CD14-positive monocyte (primary cell): ENCODE data around the gene ARPC1A. TPM values are rescaled to one million over a fixed set of nuclear protein-coding genes. Genes with fewer than 3 reads are reported as not detected.

ENCODE experiments used
- DNase-seq, 3 donors: peaks; one replicate each; pipeline ENCODE4 v3.0.0-alpha.2; 2011 to 2022
- H2AFZ ChIP-seq: 2 replicates; pipeline ENCODE4 v1.6.0; 2012; ENCODE audit warnings: mild to moderate bottlenecking, low read depth, low read length, inconsistent platforms; ENCODE audit not compliant: insufficient read depth, poor library complexity, severe bottlenecking
- H3K27ac ChIP-seq, 2 donors: 1 replicate in 1 of 2; 2 replicates in 1 of 2; pipeline ENCODE4 v1.5.1; 2012 to 2013; ENCODE audit warnings: low read length in 2 of 2, control low read depth in 1 of 2, inconsistent platforms in 1 of 2, low read depth in 1 of 2, mild to moderate bottlenecking in 1 of 2
- H3K27me3 ChIP-seq, 2 donors: one replicate each; pipeline versions ENCODE4 v1.6.0 to v1.6.1; 2011 to 2013; ENCODE audit warnings: low read length in 2 of 2; ENCODE audit not compliant: control insufficient read depth in 2 of 2, insufficient read depth in 2 of 2
- H3K36me3 ChIP-seq, 2 donors: replicated peaks in 1 of 2; 1 replicate in 1 of 2; 2 replicates in 1 of 2; pipeline versions ENCODE4 v1.5.1 to v1.6.1; 2012 to 2013; ENCODE audit warnings: low read length in 2 of 2, control low read depth in 1 of 2, inconsistent platforms in 1 of 2, mild to moderate bottlenecking in 1 of 2; ENCODE audit not compliant: insufficient read depth in 2 of 2, control insufficient read depth in 1 of 2
- H3K4me1 ChIP-seq, 2 donors: 1 replicate in 1 of 2; 2 replicates in 1 of 2; pipeline versions ENCODE4 v1.5.1 to v1.6.1; 2012 to 2013; ENCODE audit warnings: low read length in 2 of 2, control low read depth in 1 of 2, inconsistent platforms in 1 of 2, mild to moderate bottlenecking in 1 of 2, moderate library complexity in 1 of 2; ENCODE audit not compliant: insufficient read depth in 2 of 2, control insufficient read depth in 1 of 2
- H3K4me2 ChIP-seq: replicated peaks from 2 replicates; pipeline ENCODE3; 2012; ENCODE audit warnings: low read length, moderate library complexity, mild to moderate bottlenecking; ENCODE audit not compliant: poor library complexity, severe bottlenecking; ENCODE audit errors: extremely low read depth
- H3K4me3 ChIP-seq, 3 experiments: fragments of 200-600 bp in 1 of 3; sonication (generic) in 1 of 3; replicated peaks in 1 of 3; 1 replicate in 2 of 3; 2 replicates in 1 of 3; pipeline ENCODE4 v1.5.1; 2011 to 2013; ENCODE audit warnings: low read length in 3 of 3, mild to moderate bottlenecking in 3 of 3, control low read depth in 2 of 3, low read depth in 2 of 3, inconsistent platforms in 1 of 3, moderate library complexity in 1 of 3
- H3K79me2 ChIP-seq: 2 replicates; pipeline ENCODE4 v1.6.0; 2012; ENCODE audit warnings: mild to moderate bottlenecking, control low read depth, inconsistent platforms, low read length, moderate library complexity; ENCODE audit not compliant: insufficient read depth
- H3K9ac ChIP-seq: 2 replicates; pipeline ENCODE4 v1.6.0; 2017; ENCODE audit warnings: low read length, mild to moderate bottlenecking; ENCODE audit not compliant: insufficient read depth, poor library complexity, severe bottlenecking
- H3K9me3 ChIP-seq, 2 donors: replicated peaks in 1 of 2; 1 replicate in 1 of 2; 2 replicates in 1 of 2; pipeline versions ENCODE4 v1.5.1 to v1.6.1; 2012 to 2013; ENCODE audit warnings: low read length in 2 of 2, control low read depth in 1 of 2; ENCODE audit not compliant: control insufficient read depth in 1 of 2, insufficient read depth in 1 of 2
- H4K20me1 ChIP-seq: 2 replicates; pipeline ENCODE4 v1.6.0; 2012; ENCODE audit warnings: mild to moderate bottlenecking, low read length, control low read depth, moderate library complexity; ENCODE audit not compliant: insufficient read depth
- H3K27ac Mint-ChIP-seq, 7 donors: one replicate each; pipeline ENCODE4 v1.8.0; 2020; ENCODE audit warnings: mild to moderate bottlenecking in 7 of 7, mixed read lengths in 7 of 7, moderate library complexity in 6 of 7, inconsistent platforms in 2 of 7
- H3K27me3 Mint-ChIP-seq, 3 donors: one replicate each; pipeline ENCODE4 v1.8.0; 2021 to 2022; ENCODE audit warnings: low read depth in 3 of 3, mild to moderate bottlenecking in 3 of 3, mixed read lengths in 3 of 3, moderate library complexity in 3 of 3, inconsistent platforms in 1 of 3
- H3K36me3 Mint-ChIP-seq, 2 donors: one replicate each; pipeline ENCODE4 v1.8.0; 2020; ENCODE audit warnings: mixed read lengths in 2 of 2, inconsistent platforms in 1 of 2, mild to moderate bottlenecking in 1 of 2
- H3K4me1 Mint-ChIP-seq: one replicate; pipeline ENCODE4 v1.8.0; 2020; ENCODE audit warnings: mild to moderate bottlenecking, mixed read lengths
- H3K4me3 Mint-ChIP-seq, 2 donors: one replicate each; pipeline ENCODE4 v1.8.0; 2020; ENCODE audit warnings: mild to moderate bottlenecking in 2 of 2, mixed read lengths in 2 of 2, moderate library complexity in 1 of 2
- H3K9me3 Mint-ChIP-seq, 7 donors: one replicate each; pipeline ENCODE4 v1.8.0; 2020 to 2022; ENCODE audit warnings: mixed read lengths in 7 of 7, mild to moderate bottlenecking in 6 of 7, moderate library complexity in 6 of 7, inconsistent platforms in 2 of 7
- CTCF ChIP-seq: fragments of 200-600 bp; IDR thresholded peaks from one replicate; pipeline ENCODE4 v1.8.0; 2022; ENCODE audit warnings: antibody characterized with exemption, mild to moderate bottlenecking
- WGBS: methylation state at CpG from one replicate; pipeline ENCODE4 v1.1.5; 2013; ENCODE audit warnings: missing lambda C conversion rate; ENCODE audit not compliant: insufficient coverage; 5-methylcytosine and 5-hydroxymethylcytosine counted together
- intact Hi-C, 2 donors: fragments of 100-400 bp; cut with micrococcal nuclease; formaldehyde crosslinking; loops; one replicate each; pipeline versions ENCODE4 v1.15.0 to v1.15.1; 2023
- polyA plus RNA-seq, 3 donors: library from polyadenylated mRNA; depleted of rRNA in 1 of 3; unstranded in 2 of 3; stranded (reverse) in 1 of 3; fragments of 300-500 nt in 2 of 3; fragments of >200 nt in 1 of 3; fragmentation: Illumina TruSeq in 2 of 3; gene quantifications; 1 replicate in 2 of 3; 2 replicates in 1 of 3; pipeline ENCODE4 v1.2.3, GENCODE V29; 2012 to 2021

ARPC1A gene
- polyA plus RNA-seq, 3 donors, result 71.7 to 107 (median 104) TPM

- peaks cover 14 to 15% of the 10 kb centered on the region in 2 donors for H3K4me1 ChIP-seq
- peaks cover 0 to 2% (median 2%) of the 10 kb centered on the region in 3 donors for H3K27me3 Mint-ChIP-seq
- no peak overlapping the region for H2AFZ ChIP-seq
- no peak overlapping the region for H3K9ac ChIP-seq
- H3K4me1 Mint-ChIP-seq, result peaks cover 24% of the 10 kb centered on the region
- no peak overlapping the region for H3K4me2 ChIP-seq
- no peak overlapping the region for H3K4me3 ChIP-seq
- H3K4me3 Mint-ChIP-seq, result no peak overlapping the region
- peaks cover 38 to 52% of the 10 kb centered on the region in 2 donors for H3K36me3 Mint-ChIP-seq
- no peak for DNase-seq
- no peak for TF ChIP-seq CTCF
- peaks cover 92% of the 10 kb centered on the region for H4K20me1 ChIP-seq
- H3K9me3 Mint-ChIP-seq, result peaks cover 0 to 2% (median 0%) of the 10 kb centered on the region in 7 donors
- H3K27me3 ChIP-seq, result no peaks in the 10 kb centered on the region
- H3K27ac ChIP-seq, result no peak overlapping the region
- no peaks in the 10 kb centered on the region for H3K9me3 ChIP-seq
- H3K79me2 ChIP-seq, result peaks cover 49% of the 10 kb centered on the region
- H3K27ac Mint-ChIP-seq, result no peak overlapping the region
- peaks cover 35 to 58% of the 10 kb centered on the region in 2 donors for H3K36me3 ChIP-seq
- 100% methylated on average over 3 of the region's 3 CpGs for WGBS
- intact Hi-C loops, result loop anchor here in 1 of 2 donors (10.0 kb wide), 1 partner anchor 102 kb away; the partner anchor contains the start of genes ZKSCAN5 and ZNF394
Observed at GRCh38 chr7:99402854-99403253, 77.2 kb downstream of the ARPC1A start.

GRCh38 chr7:99403764-99404163 is 78.1 kb downstream of the ARPC1A start:
- H2AFZ ChIP-seq, result no peak overlapping the region
- H3K27ac Mint-ChIP-seq, result peak overlapping the region in 1 of 7 donors; percentile 53
- TF ChIP-seq CTCF, result no peak
- WGBS, result 95% methylated on average over 5 of the region's 5 CpGs
- H3K9ac ChIP-seq, result no peak overlapping the region
- no peak overlapping the region for H3K4me3 ChIP-seq
- no peak overlapping the region for H3K27ac ChIP-seq
- peaks cover 15 to 20% of the 10 kb centered on the region in 2 donors for H3K4me1 ChIP-seq
- peaks cover 34 to 45% of the 10 kb centered on the region in 2 donors for H3K36me3 Mint-ChIP-seq
- no peak overlapping the region for H3K4me2 ChIP-seq
- peaks cover 22% of the 10 kb centered on the region for H3K4me1 Mint-ChIP-seq
- H3K27me3 ChIP-seq, result no peaks in the 10 kb centered on the region
- intact Hi-C loops, result loop anchor here in 1 of 2 donors (10.0 kb wide), 1 partner anchor 101 kb away; the partner anchor contains the start of genes ZKSCAN5 and ZNF394
- peaks cover 0 to 2% (median 0%) of the 10 kb centered on the region in 7 donors for H3K9me3 Mint-ChIP-seq
- peaks cover 32 to 54% of the 10 kb centered on the region in 2 donors for H3K36me3 ChIP-seq
- no peaks in the 10 kb centered on the region for H3K9me3 ChIP-seq
- peaks cover 0 to 2% (median 2%) of the 10 kb centered on the region in 3 donors for H3K27me3 Mint-ChIP-seq
- H4K20me1 ChIP-seq, result peaks cover 84% of the 10 kb centered on the region
- no peak overlapping the region for H3K4me3 Mint-ChIP-seq
- H3K79me2 ChIP-seq, result peaks cover 54% of the 10 kb centered on the region
- no peak for DNase-seq
